ENCODE data around the gene FANCB. TPM values are rescaled to one million over a fixed set of nuclear protein-coding genes. Genes with fewer than 3 reads are reported as not detected.

Gene FANCB
- total and polyA plus RNA-seq, 2 of the 8 experiments (the other 6 are each of a cell fraction or from before 2014, with no cell fraction given) = 1.9 to 13.8 TPM

- Histone ChIP-seq H2AK5ac (ENCODE audit: low read depth, low read length) (no peak overlapping the region), H3K56ac (replicated peaks; ENCODE audit: insufficient read length, low read depth, low read length) (no peak overlapping the region), H3K27me3 (replicated peaks in 1 of 4; ENCODE audit: control insufficient read depth in 3 of 4, extremely low read depth in 1 of 4, insufficient read depth in 3 of 4, low read length in 3 of 4) (no peaks in the 10 kb centered on the region), H2AFZ (ENCODE audit: low read length) (no peak overlapping the region), H3K4ac (replicated peaks; ENCODE audit: insufficient read length, low read depth, low read length) (no peak overlapping the region), H2BK20ac (ENCODE audit: low read length) (no peak overlapping the region), H4K5ac (ENCODE audit: insufficient read length, low read depth, low read length) (no peak overlapping the region), H2BK120ac (replicated peaks; ENCODE audit: low read depth, low read length) (no peak overlapping the region), H3K23ac (ENCODE audit: insufficient read length) (no peak overlapping the region), H3K4me1 (replicated peaks in 1 of 4; ENCODE audit: control insufficient read depth in 3 of 4, insufficient read depth in 4 of 4, low read length in 3 of 4) (no peaks in the 10 kb centered on the region), H3K14ac (ENCODE audit: insufficient read length) (no peak overlapping the region), H2BK15ac (ENCODE audit: low read length) (no peak overlapping the region), H4K8ac (ENCODE audit: extremely low read depth, insufficient read depth, low read length) (no peak overlapping the region), H3K4me2 (ENCODE audit: insufficient read depth in 1 of 2, low read depth in 2 of 2, low read length in 2 of 2) (no peak overlapping the region), H4K20me1 (replicated peaks in 1 of 2; ENCODE audit: control insufficient read depth in 1 of 2, insufficient read depth in 2 of 2, low read length in 2 of 2) (no peaks in the 10 kb centered on the region), H3K9ac (replicated peaks in 1 of 4; ENCODE audit: extremely low read depth in 1 of 4, low read depth in 3 of 4, low read length in 3 of 4) (no peak overlapping the region), H3K4me3 (ENCODE audit: extremely low read depth in 1 of 4, insufficient read depth in 2 of 4, low read depth in 3 of 4, low read length in 4 of 4) (no peak overlapping the region), H3K36me3 (ENCODE audit: control insufficient read depth in 2 of 4, insufficient read depth in 4 of 4, low read length in 3 of 4) (no peaks in the 10 kb centered on the region), H3K79me1 (ENCODE audit: low read depth, low read length) (no peaks in the 10 kb centered on the region), H3K18ac (ENCODE audit: extremely low read depth, low read length) (no peak overlapping the region), H3K23me2 (ENCODE audit: low read depth, low read length) (no peaks in the 10 kb centered on the region), H3K9me3 (ENCODE audit: insufficient read depth in 2 of 2, low read depth in 1 of 2, low read length in 1 of 2) (no peaks in the 10 kb centered on the region), H4K91ac (replicated peaks; ENCODE audit: insufficient read length, low read length) (no peak overlapping the region), H3K27ac (ENCODE audit: low read depth, low read length) (no peak overlapping the region), H2BK5ac (ENCODE audit: low read depth, low read length) (no peak overlapping the region), H2BK12ac (ENCODE audit: low read depth, low read length) (no peak overlapping the region), H3K79me2 (ENCODE audit: control insufficient read depth in 1 of 2, insufficient read depth in 2 of 2, low read length in 2 of 2) (no peaks in the 10 kb centered on the region)
- DNase-seq (ENCODE audit: low read depth in 1 of 2, low spot score in 2 of 2) (no peak), FAIRE-seq (no peak)
- CTCF ChIA-PET (ENCODE audit: partially characterized antibody) = interaction anchor here (0.9 kb wide), 1 partner anchor 415 kb away, joined by 5 read pairs; no protein-coding TSS in a partner anchor
- WGBS, 2 experiments (ENCODE audit: extremely low coverage in 1 of 2, insufficient coverage in 1 of 2, insufficient read length in 1 of 2, insufficient replicate concordance in 2 of 2, low coverage in 1 of 2, low lambda C conversion rate in 2 of 2, missing lambda C conversion rate in 1 of 2) = 91% methylated on average over 3 of the region's 3 CpGs; no CpG with 5 or more reads in 1 of the 2 experiments
- POLR2A ChIA-PET (ENCODE audit: partially characterized antibody) = no interaction called here
- TF ChIP-seq EGR1 (IDR thresholded peaks at IDR 0.05; ENCODE audit: borderline replicate concordance, low read depth, low read length) = no peak
- no peak for TF ChIP-seq CHD1 (IDR thresholded peaks at IDR 0.05; ENCODE audit: low read depth, low read length)
- TF ChIP-seq CBX8 (IDR thresholded peaks at IDR 0.05; ENCODE audit: borderline replicate concordance, low read depth, low read length) = no peak
- TF ChIP-seq KDM5A (IDR thresholded peaks at IDR 0.05; ENCODE audit: low read length) = no peak
- TF ChIP-seq, protein P1, sequence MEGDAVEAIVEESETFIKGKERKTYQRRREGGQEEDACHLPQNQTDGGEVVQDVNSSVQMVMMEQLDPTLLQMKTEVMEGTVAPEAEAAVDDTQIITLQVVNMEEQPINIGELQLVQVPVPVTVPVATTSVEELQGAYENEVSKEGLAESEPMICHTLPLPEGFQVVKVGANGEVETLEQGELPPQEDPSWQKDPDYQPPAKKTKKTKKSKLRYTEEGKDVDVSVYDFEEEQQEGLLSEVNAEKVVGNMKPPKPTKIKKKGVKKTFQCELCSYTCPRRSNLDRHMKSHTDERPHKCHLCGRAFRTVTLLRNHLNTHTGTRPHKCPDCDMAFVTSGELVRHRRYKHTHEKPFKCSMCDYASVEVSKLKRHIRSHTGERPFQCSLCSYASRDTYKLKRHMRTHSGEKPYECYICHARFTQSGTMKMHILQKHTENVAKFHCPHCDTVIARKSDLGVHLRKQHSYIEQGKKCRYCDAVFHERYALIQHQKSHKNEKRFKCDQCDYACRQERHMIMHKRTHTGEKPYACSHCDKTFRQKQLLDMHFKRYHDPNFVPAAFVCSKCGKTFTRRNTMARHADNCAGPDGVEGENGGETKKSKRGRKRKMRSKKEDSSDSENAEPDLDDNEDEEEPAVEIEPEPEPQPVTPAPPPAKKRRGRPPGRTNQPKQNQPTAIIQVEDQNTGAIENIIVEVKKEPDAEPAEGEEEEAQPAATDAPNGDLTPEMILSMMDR (IDR thresholded peaks at IDR 0.05; ENCODE audit: control extremely low read depth in 1 of 3, insufficient read depth in 1 of 3, low read depth in 1 of 3, low read length in 3 of 3) = no peak
- no peak for TF ChIP-seq HDAC6 (IDR thresholded peaks at IDR 0.05; ENCODE audit: low read depth, low read length)
- TF ChIP-seq JUN (IDR thresholded peaks at IDR 0.05; ENCODE audit: low read depth, low read length) = no peak
- no peak for TF ChIP-seq SAP30 (IDR thresholded peaks at IDR 0.05; ENCODE audit: insufficient read depth, insufficient replicate concordance, low read length)
- TF ChIP-seq HDAC2 (IDR thresholded peaks at IDR 0.05; ENCODE audit: borderline replicate concordance in 1 of 2, low read depth in 2 of 2, low read length in 2 of 2) = no peak
- no peak for TF ChIP-seq RXRA (IDR thresholded peaks at IDR 0.05; ENCODE audit: insufficient read depth, low read depth, low read length)
- TF ChIP-seq BRCA1 (IDR thresholded peaks at IDR 0.05; ENCODE audit: low read depth, low read length) = no peak
- no peak for TF ChIP-seq CTBP2 (IDR thresholded peaks at IDR 0.05; ENCODE audit: borderline replicate concordance, insufficient read depth, insufficient read length, low read length)
Measured at GRCh38 chrX:14826319-14826718, 46.5 kb downstream of the FANCB start.

Data from H1 (cell line).